Lower leg skin (tissue), 4 donors: ENCODE measurements around the gene AHRR. TPM values are rescaled to one million over a fixed set of nuclear protein-coding genes. Genes with fewer than 3 reads are reported as not detected.
"Not testable (repeated sequence)": the region's sequence is repeated elsewhere in the genome, so short reads cannot be mapped to it uniquely, and the experiment has no call there.

Experiments
- DNase-seq, 2 donors: peaks; one replicate each; pipeline ENCODE4 v3.0.0-alpha.2; 2019; ENCODE audit warnings: low spot score in 2 of 2
- H3K4me3 ChIP-seq: fragments of 200-600 bp; sonication (generic); 2 replicates; pipeline ENCODE4 v1.5.1; 2017; ENCODE audit warnings: mild to moderate bottlenecking, low read depth; ENCODE audit not compliant: poor library complexity, severe bottlenecking
- CTCF ChIP-seq, 3 donors: fragments of 450-650 bp; IDR thresholded peaks; one replicate each; pipeline ENCODE4 v1.5.1; 2016; ENCODE audit warnings: antibody characterized with exemption in 3 of 3, mild to moderate bottlenecking in 3 of 3, moderate library complexity in 2 of 3
- POLR2A ChIP-seq, 2 donors: fragments of 450-650 bp; IDR thresholded peaks; one replicate each; pipeline ENCODE4 v1.6.1; 2016 to 2017; ENCODE audit warnings: antibody characterized with exemption in 2 of 2, mild to moderate bottlenecking in 1 of 2, moderate library complexity in 1 of 2
- WGBS, 2 donors: methylation state at CpG; one replicate each; pipeline ENCODE4 v1.1.5; 2018; 5-methylcytosine and 5-hydroxymethylcytosine counted together
- intact Hi-C: fragments of 100-400 bp; cut with DNase I; formaldehyde crosslinking; loops from one replicate; pipeline ENCODE4 v1.15.0; 2023; ENCODE audit warnings: low total_unique reads
- total RNA-seq, 4 donors: library from RNA; depleted of rRNA; stranded (reverse); fragments of >200 nt; gene quantifications; one replicate each; pipeline ENCODE4 v1.1.0, GENCODE V29; 2016

AHRR gene
- total RNA-seq, 4 donors from 2014 or later = 3.6 to 19.6 (median 6.0) TPM

GRCh38 chr5:395921-396530 lies 74.5 kb downstream of the AHRR start:
- intact Hi-C loops = no loop called here
- WGBS, 2 donors = 88 to 89% methylated on average over 17 of the region's 17 CpGs

GRCh38 chr5:396531-396961 lies 75.0 kb downstream of the AHRR start:
- WGBS, 2 donors = 93 to 96% methylated on average over 12 of the region's 13 CpGs
- intact Hi-C loops = no loop called here
- DNase-seq = peak; percentile 10 to 72
- H3K4me3 ChIP-seq = no peak overlapping the region
- TF ChIP-seq POLR2A (IDR thresholded peaks at IDR 0.05) = no peak
- no peak for TF ChIP-seq CTCF (IDR thresholded peaks at IDR 0.05)

More at GRCh38 chr5:395921-396530, 74.5 kb downstream of the AHRR start:
- TF ChIP-seq CTCF (IDR thresholded peaks at IDR 0.05) (no peak), POLR2A (IDR thresholded peaks at IDR 0.05) (no peak)
- peak; percentile 10 to 82 for DNase-seq
- no peak overlapping the region for H3K4me3 ChIP-seq

GRCh38 chr5:398141-398474 lies 76.6 kb downstream of the AHRR start:
- WGBS, 2 donors = 95 to 98% methylated on average over 15 of the region's 15 CpGs
- DNase-seq = peak; percentile 7 to 80
- intact Hi-C loops, H3K4me3 ChIP-seq: not testable (repeated sequence)

GRCh38 chr5:398475-399295 lies 77.2 kb downstream of the AHRR start:
- intact Hi-C loops = no loop called here
- H3K4me3 ChIP-seq = no peak overlapping the region
- peak; percentile 13 to 85 for DNase-seq
- TF ChIP-seq POLR2A (IDR thresholded peaks at IDR 0.05) (no peak), CTCF (IDR thresholded peaks at IDR 0.05) (no peak)
- WGBS, 2 donors = 84 to 90% methylated on average over 32 to 34 of the region's 35 CpGs

GRCh38 chr5:399296-400281 lies 78.1 kb downstream of the AHRR start:
- no peak for TF ChIP-seq POLR2A (IDR thresholded peaks at IDR 0.05)
- DNase-seq = peak; percentile 69 to 97
- 31 to 43% methylated on average over 33 to 38 of the region's 45 CpGs for WGBS, 2 donors
- H3K4me3 ChIP-seq = no peak overlapping the region
- intact Hi-C loops = no loop called here

GRCh38 chr5:400282-401145 lies 79.0 kb downstream of the AHRR start:
- WGBS, 2 donors = 40% methylated on average over 26 of the region's 26 CpGs
- intact Hi-C loops = no loop called here
- H3K4me3 ChIP-seq = no peak overlapping the region
- DNase-seq = peak in 1 of 2 donors; percentile 82
- TF ChIP-seq CTCF (IDR thresholded peaks at IDR 0.05) (no peak), POLR2A (IDR thresholded peaks at IDR 0.05) (no peak)
